NK-92 treated with Interleukin-12 subunit alpha and Interleukin-12 subunit beta, amount 100 ng/mL, for 24 hours (cell line): ENCODE measurements around the gene TOMM22.

Source experiments
- DNase-seq: peaks from one replicate; lab custom pipeline; 2025; lab: John Stamatoyannopoulos, UW

The TOMM22 gene

DNA sequence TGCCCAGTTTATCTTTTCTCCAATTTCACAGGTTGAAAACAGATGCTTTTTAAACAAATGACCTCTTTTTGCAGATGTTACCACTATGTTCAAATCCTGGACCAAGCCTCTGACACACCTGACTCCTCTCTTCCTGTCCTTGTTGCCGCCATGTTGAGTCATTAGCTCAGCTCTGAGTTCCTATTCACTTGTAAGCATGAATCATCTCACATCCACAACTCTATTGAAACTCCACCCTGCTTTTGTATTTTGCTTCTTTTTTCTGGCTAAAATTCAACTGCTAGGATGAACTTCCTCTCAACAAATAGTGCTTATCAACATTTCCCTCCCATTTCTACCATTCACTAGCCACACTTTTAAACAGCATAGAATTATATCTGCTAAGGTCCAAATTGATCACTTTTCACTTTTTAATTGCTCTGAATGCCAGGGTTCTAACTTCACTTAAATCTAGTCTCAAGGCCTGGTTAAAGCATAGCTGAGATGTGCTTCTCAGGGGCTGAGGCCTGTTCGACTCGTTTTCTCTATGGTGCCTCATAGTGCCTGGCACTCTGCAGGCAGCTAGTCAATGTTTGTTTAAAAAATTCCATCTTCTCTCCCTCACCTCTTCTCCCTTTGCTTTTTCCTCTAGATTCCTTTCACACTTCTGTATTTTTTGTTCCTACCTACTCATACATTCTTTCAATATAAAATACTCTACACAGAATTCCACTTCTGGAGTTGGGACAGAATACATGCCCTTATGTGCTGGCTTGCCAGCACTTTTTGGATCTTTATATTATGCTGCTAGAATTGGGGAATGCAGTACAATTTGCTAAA, 15.1 kb downstream of the TOMM22 start:
- peak; percentile 17 for DNase-seq

DNA sequence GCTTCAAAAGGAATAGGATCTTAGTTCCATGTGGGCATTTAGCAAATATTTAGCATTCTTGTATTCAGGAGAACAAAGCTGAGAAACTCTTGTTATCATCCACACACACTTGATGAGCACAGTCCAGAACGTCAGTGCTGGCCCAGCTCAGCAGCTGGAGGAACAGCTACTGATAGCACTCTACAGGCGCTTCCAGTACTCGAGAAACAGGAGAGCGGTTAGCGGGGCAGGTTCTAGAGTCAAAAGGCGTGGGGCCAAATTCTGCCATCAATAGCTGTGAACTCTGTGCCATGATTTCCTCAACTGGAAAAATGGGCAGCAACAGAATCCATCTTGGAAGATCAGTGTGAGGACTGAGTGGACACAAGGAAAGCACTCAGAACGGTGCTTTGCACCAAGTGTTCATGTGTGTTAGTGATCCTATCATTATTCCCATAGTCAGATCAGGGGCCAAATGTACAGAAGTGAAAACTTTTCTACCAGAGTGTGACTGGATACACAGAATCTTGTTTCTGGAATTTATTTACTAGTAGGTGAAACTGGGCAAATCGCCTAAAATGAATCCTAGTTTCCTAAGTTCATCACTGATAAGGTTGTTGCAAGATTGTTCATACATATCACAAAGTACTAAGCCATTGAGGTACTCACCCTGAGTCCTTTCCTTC, 15.8 kb downstream of the TOMM22 start:
- no peak for DNase-seq

DNA sequence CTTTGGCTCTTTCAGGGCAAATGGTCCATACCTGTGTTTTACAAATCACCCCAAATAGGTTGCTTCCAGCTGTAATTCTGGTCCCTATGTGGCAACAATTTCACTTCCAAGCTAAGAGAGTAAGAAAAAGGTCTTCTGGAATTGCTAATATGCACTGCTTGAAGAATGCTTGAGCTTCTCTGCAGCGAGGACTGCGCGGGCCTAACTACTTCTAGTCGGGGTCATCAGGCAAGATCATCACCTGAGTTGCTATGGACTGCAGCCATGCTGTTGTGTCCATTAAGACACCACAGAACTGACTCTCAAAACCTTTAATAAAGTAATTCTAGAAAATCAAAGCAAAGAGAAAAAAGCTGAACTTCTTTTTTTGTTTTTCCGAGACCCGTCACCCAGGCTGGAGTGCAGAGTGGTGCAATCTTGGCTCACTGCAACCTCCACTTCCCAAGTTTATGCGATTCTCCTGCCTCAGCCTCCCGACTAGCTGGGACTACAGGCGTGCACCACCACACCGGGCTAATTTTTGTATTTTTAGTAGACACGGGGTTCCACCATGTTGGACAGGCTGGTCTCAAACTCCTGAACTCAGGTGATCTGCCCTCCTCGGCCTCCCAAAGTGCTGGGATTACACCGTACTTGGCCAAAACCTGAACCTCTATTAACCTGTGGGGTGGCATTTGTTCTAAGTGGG, 16.8 kb downstream of the TOMM22 start:
- no peak for DNase-seq

DNA sequence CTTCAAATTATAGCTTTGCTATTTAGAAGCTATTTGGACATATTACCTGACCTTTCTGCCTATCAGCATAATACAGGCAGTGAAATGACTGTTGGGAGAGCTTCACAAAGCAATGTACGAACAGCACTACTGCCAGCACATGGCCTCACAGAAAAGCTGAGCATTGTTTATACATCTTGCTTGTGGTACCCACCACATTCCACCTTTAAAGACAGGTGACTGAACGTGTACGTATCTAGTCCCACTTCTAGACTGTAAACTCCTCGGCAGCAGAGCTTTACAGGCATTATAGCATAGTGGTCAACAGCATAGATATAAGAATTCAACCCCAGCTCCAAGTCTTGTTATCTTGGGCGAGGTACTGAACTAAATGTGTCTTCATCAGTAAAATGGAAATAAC, 17.4 kb downstream of the TOMM22 start:
- no peak for DNase-seq

DNA sequence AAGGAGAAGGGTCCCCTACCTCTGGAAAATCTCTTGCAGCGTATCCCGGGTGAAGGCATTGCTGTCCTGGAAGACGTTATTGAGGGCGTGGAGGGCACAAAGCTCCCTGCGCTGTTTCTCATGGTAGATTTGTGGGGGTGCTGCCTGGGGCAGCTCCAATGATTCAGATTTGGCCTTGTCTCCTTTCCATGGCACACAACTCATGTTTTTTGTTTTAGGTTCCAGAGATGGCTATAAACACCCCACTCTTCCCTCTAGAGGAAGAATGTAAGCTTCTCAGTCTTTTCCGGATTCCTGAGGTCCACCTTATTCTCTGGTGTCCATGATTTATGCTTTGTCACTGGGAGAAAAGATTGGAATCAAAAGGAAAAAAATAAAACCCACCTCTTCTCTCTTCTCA, 18.0 kb downstream of the TOMM22 start:
- no peak for DNase-seq

DNA sequence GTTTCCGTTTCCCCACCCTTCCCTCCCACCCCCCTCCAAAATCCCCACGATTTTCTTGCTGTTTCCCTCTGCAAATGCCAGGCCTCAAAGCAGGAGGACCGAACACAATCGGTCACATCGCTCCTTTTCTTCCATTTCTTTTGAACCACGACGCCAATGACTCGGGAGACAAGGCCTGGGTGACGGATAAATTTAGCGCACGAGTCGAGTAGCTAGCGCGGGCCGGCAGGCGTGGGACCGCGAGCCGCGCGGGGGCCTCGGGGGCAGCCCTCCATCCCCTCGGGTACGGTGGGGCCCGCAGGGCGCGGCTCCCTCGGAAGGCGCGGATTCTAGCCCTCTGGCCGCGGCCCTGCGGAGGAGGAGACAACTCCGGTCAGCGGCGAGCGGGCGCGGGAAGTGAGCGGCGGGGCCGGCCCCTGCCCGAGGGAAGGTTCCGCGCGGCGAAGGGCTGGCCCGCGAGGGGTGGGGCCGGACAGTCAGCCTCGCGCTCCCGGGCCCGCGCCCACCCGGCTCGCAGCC, 18.6 kb downstream of the TOMM22 start:
- no peak for DNase-seq

DNA sequence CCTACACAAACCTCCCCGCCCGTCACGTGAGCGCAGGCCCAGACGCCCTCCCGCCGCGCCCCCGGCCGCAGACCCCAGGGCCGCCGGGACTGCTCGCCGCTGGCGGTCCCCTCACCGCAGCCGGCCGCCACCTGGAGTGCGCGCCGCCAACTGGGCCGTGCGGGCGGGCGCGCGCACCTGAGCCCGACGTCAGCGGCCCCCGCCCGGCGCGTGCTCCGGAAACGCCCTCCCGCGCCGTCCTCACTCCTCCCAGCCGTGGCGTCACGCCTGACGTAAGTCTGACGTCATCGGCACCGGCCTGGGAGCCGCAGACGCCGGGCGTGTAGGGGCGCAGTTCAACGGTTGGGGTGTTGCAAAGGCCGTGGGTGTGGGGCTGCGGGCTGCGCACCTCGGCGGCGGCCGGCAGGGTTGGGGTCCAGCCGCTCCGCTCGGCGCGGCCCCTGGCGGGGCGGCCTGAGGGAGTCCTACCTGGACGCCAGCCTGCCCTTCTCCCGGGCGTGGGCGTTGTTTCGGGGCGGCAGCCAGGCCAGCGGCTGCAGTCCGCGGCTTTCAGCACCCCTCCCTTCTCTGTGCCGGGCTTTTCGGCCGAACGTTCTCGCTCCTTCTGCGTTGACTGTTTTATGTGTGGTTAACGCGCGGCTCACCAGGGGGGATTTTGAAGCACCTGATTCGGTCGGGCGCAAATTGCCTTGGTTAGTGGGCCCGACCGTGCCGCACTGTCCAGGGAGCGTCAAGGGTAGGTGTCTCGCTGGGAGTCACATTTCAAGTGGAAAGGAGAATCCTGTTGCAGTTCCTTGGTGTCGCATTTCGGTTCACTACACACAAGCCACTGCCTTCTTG, 19.3 kb downstream of the TOMM22 start, which contains the start of gene JOSD1:
Gene JOSD1 (minus strand): TSS at position 155 of the 840 bp plus-strand sequence. CDS start 956 bp downstream, outside the sequence.
- peak; percentile 89 for DNase-seq

DNA sequence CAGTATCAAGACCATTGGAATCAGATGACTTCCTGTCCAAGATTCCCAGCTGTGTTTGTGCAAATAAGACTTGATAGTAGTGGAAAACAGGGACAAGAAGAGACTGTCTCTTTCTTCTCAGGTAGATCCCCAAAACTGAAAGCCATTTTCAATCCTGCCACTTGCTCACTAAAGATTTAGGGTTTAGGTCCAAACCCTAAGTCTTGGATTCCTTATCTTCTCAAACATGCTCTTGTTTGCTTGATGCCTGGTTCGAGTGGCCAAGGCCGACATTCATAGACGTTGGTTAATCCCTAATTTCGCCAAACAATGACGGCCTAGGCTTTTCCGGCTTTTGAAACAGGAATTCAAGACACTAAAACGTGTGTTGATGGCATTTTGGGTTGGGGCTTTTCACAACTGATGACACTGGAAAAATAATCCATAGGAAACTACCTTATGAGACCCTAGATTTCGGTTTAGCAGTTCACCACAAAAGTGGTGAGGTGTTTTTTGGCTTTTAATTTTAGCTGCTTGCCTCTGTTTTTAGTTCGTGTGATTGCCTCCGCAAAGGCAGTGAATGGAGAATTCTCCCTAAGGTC, 23.0 kb downstream of the TOMM22 start:
- no peak for DNase-seq

DNA sequence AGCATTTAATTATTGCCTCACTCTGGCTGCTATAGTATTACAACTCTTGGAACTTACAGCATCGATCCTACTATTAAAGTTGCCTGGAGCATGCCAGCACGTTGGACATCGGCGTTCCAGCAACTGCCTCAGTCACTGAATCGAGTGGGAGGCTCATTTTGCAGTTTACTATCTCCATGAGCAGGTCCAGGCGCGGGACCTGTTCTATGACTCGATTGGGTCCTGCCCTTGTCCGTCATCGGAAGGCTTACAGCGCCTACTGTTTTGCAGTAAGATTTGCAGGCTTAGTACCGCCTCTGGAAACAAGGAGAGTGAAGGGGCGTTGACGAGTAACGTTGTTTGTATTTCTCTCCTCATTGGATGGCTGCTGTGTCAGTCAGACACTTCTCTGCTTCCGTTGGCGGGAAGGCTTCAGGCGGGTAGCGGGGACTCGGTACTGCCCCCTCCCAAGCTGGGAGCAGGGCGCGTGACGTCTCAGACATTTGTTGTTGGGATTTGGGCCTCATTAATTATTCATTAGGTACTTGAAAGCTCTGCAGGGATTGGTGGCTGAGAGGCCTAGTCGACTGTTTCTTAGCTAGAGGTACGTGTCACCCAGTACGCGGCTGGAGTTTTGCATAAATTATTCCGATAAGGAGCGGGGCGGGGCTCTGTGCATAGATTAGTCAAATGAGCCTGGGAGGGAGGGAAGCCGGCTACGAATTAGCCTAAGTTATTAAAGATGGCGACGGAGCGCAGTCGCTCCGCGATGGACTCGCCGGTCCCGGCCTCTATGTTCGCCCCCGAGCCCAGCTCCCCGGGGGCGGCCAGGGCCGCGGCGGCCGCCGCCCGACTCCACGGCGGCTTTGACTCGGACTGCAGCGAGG, 23.7 kb downstream of the TOMM22 start, which contains the start of gene GTPBP1:
Gene GTPBP1 (plus strand): TSS at position 710 of the 866 bp plus-strand sequence. CDS start 12 bp downstream, at position 722.
- DNase-seq: peak; percentile 95

DNA sequence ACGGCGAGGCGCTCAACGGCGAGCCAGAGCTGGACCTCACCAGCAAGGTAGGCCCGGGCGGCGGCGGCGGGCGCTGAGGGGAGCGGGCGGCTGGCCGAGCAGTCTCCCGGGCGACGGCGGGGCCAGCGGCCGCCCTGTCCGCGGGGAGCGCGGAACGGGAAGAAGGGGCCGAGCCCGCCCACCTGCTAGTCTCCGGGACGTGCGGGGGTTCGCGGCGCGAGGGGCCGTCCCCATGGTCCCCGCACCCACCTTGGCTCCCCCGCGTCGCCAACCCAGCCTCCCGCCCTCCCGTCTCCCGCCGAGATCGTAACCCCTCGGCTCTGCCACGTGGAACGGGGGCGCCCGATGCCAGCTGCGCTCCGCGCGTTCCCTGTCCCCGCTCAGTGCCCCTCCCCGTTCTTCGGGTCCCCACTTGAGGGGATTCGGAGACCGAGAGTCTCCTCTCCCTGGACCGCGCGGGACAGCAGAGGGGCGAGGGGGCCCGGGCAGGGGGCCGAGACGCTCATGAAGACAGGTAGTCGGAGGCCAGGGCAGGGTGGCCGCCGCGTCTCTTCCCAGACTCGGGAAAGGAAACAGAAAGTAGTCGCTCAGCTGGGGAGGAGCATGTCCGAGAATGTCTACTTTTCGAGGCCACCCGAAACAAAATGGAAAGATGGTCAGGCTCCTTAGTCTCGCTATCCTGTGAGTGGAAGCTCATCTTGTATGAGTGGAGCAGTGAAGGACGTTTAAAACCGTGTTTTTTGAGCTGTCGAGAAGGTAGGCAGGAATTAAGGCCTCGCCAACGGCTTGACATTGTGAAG, 24.5 kb downstream of the TOMM22 start:
- peak; percentile 42 for DNase-seq

DNA sequence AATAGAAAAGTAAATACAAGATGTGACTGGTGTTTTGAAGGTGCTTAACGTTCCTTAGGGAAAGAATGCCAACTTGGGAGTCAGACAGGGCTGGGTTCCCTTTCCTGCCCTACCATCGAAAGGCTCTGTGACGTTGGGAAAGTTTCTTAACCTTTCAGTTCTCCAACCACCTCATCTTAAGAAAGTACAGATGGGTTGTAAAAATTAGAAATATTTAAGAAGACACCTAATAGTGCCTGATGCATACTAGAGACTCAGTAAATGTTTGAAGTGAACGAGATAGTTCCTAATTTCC, 25.1 kb downstream of the TOMM22 start:
- DNase-seq: no peak

DNA sequence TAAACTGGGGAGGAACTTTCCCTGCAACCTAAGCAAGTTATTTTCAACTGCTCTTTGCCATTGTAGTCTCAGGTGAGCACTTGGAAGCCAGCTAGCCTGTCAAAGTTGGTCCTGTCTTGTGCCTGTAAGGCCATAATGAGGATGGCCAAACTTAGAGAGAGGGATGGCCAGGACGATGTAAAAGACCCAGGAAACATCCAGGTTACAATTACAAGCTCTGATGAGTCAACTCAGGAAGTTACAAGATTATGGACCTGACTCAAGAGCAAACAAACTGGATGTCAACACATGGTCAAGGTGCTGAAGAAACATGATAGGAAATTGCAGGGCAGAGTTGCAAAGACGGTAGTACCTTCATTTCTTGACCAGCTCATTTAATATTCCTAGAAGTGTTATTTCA, 25.6 kb downstream of the TOMM22 start:
- no peak for DNase-seq

DNA sequence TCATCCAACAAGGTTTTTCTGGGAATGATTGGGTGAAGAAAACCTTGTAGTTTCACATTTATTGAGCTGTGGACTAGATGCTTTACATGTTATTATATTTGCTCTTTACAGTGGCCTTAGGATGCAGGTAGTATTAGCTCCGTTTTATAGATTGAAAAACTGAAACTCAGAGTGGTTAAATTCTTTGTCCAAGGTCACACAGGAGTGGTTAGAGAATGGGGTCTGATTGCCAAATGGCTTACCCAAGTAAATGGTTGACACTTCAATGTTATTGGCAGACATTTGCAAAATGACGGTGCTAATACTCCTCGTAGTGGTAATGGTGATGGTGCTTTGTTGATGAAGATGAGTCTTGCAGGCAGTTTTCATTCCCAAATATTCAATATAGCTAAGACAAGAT, 26.2 kb downstream of the TOMM22 start:
- DNase-seq: no peak

DNA sequence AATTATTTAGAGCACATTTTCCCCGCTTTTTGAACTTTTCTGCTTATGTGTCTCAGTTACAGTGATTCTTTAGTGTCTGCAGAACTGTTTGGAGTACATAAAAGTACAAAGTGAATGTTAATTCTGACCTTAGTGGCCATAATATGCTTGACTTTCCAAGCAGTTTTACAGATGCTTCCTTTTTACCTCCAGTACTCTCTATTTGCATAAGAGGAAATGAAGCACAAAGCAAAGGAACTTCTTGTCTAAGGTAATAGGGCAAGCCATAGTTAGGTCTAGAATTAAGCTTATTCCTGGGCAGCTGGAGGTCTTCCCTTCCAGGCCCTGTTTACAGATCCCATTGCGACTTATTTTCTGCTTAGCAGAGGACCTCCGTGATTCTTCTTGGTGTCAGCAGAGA, 27.5 kb downstream of the TOMM22 start:
- DNase-seq: no peak

DNA sequence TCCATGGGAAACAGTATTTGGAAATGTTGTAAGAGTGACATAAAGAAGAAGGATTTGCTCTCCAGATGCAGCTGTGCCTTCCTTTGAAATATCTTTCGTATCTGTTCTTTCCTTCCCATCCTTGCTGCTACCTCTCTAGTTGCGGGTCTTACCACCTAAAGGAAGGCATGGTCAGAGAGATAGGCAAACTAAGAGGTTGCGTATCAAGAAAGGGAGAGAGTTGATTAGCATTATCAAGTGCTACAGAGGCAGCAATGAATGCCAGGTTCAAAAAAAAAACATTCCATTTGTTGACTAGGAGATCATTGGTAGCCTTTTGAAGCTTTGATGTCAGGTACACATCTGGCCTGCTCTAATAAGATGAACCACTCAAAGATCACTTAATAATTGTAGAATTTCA, 28.6 kb downstream of the TOMM22 start:
- no peak for DNase-seq

DNA sequence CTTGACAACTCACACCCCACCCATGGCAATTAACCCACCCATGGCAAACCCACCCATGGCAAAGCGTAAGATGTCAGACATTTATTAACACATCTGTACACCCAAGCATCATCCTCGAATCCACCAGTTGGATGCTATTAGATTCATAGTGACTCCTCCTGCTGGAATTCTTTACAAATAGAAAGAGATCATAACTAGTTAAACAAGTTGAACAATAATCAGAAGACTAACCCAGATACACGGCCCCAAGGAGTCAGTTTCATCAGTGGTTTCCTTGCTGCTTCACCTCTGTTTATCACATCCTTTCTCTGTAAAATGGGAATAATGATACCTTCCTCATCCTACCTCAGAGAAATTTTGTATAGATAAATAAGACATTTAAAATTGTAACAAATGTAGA, 29.1 kb downstream of the TOMM22 start:
- DNase-seq: no peak

DNA sequence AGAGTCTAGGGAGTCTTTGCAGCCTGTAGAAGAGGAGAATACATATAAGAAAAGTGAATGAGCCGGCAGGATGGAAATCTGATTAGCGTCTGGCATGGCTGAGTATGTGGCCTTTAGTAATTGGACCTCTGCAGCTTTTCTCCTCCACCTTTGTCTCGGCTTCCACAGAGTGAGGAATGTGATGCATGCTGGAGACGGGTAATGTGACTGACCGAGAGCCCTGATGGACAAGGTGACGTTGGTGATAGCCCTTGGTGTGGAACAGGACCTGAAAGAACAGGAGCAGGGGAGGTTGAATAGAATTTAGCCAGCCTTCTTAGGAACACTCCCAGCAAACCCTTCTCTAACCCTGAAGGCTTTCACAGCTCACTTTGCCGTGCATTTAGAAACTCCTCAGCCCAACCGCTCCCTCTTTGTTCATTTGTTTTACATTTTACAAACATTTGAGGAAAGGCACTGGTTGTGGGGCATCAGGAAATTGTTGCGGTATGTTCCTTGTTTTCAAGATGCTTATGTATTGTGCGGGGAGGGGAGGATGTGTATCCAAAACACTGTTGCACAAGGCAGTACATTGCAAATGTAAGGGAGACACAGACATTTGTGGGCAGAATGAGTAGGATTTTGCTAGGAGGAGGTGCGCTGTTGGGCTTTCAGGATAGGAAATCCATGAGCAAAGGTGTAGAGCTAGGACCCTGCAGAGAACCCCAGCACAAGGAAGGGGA, 30.9 kb downstream of the TOMM22 start:
- DNase-seq: no peak

DNA sequence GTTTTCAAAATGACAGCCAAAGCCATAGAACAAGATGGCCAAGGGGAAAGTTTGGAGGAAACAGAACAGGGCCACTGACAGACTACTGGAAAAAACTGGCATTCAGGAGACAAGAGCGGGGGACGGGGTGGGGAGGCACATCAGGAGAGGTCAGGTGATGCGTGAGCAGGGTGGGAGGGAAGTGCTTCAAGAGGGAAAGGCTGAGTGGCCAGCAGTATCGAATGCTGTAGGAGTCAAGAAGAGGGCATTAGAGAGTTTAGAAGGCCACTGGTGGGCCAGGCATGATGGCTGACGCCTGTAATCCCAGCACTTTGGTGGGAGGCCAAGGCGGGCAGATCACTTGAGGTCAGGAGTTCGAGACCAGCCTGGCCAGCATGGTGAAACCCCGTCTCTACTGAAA, 32.2 kb downstream of the TOMM22 start:
- DNase-seq: no peak

DNA sequence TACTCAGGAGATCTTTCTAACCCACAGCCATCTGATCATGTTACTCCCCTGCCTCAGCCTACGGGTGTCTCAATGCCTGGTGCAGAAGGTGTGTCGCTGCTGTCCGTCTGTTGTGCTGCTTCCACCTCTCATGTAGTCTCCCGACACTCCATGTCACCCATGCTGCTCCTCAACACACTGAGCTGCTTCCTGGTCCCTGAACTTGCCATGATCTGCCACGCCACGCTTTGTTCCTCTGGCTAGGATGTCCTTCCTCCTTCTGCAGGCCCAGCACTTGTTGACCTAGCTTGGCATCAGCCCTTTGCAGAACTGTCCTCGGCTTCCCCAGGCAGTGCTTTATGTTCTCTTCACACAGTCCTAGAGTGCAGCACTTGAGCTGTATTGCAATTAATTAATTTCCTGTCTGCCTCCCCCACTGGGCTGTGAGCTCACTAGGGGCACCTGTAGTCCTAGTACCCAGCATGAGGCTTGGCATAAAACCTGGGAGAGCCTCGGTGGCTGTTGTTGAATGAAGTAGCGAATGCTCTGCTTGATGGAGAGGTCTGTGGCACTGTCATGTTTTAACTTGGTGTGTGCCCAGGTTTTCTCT, 33.5 kb downstream of the TOMM22 start:
- no peak for DNase-seq
